ENCODE measurements around the gene TP53I3. TPM values are rescaled to one million over a fixed set of nuclear protein-coding genes. Genes with fewer than 3 reads are reported as not detected.

The TP53I3 gene
- total and polyA plus RNA-seq, 2 donors from 2014 or later: 45.1 to 85.0 TPM

- DNase-seq: no peak
- no peaks in the 10 kb centered on the region for H3K9me3 ChIP-seq (ENCODE audit: control insufficient read depth in 2 of 3, insufficient read depth in 1 of 3, low read length in 3 of 3)
- H3K4me3 ChIP-seq (ENCODE audit: low read length in 3 of 3): peak overlapping the region; percentile 67 to 99 (median 94)
- FAIRE-seq: no peak
- no peaks in the 10 kb centered on the region for H3K27me3 ChIP-seq (ENCODE audit: control insufficient read depth, insufficient read depth, low read length)
- H3K36me3 ChIP-seq (ENCODE audit: control insufficient read depth in 2 of 3, insufficient read depth in 3 of 3, low read length in 3 of 3): peaks cover 9 to 12% (median 10%) of the 10 kb centered on the region in 3 donors
- TF ChIP-seq CTCF (IDR thresholded peaks at IDR 0.05; ENCODE audit: borderline replicate concordance, extremely low read depth, insufficient read depth): no peak
- intact Hi-C loops (cut with DNase I): no loop called here
- peaks cover 0 to 5% (median 0%) of the 10 kb centered on the region in 3 donors for H3K4me1 ChIP-seq (ENCODE audit: control insufficient read depth in 2 of 3, insufficient read depth in 2 of 3, low read depth in 1 of 3, low read length in 3 of 3)
- H3K27ac ChIP-seq (ENCODE audit: low read depth in 2 of 2, low read length in 2 of 2): peak overlapping the region; percentile 87 to 97
- H3K9ac ChIP-seq (ENCODE audit: low read length in 3 of 3): peak overlapping the region in 2 of 3 donors; percentile 77 to 87
Observed at GRCh38 chr2:24077879-24078278, 6.8 kb downstream of the TP53I3 start.

- Histone ChIP-seq H3K36me3 (ENCODE audit: control insufficient read depth in 2 of 3, insufficient read depth in 3 of 3, low read length in 3 of 3) (peaks cover 9 to 14% (median 12%) of the 10 kb centered on the region in 3 donors), H3K27me3 (ENCODE audit: control insufficient read depth, insufficient read depth, low read length) (no peaks in the 10 kb centered on the region), H3K4me3 (ENCODE audit: low read length in 3 of 3) (peak overlapping the region; percentile 67 to 99 (median 94)), H3K9me3 (ENCODE audit: control insufficient read depth in 2 of 3, insufficient read depth in 1 of 3, low read length in 3 of 3) (no peaks in the 10 kb centered on the region), H3K27ac (ENCODE audit: low read depth in 2 of 2, low read length in 2 of 2) (peak overlapping the region; percentile 87 to 97), H3K9ac (ENCODE audit: low read length in 3 of 3) (peak overlapping the region in 2 of 3 donors; percentile 77 to 87), H3K4me1 (ENCODE audit: control insufficient read depth in 2 of 3, insufficient read depth in 2 of 3, low read depth in 1 of 3, low read length in 3 of 3) (peaks cover 0 to 5% (median 0%) of the 10 kb centered on the region in 3 donors)
- FAIRE-seq: no peak
- TF ChIP-seq CTCF (IDR thresholded peaks at IDR 0.05; ENCODE audit: borderline replicate concordance, extremely low read depth, insufficient read depth): no peak
- intact Hi-C loops (cut with DNase I): no loop called here
- peak in 1 of 5 donors; percentile 1 for DNase-seq
Observed at GRCh38 chr2:24077535-24077877, 7.1 kb downstream of the TP53I3 start.

- no peak for FAIRE-seq
- peak overlapping the region; percentile 67 to 99 (median 94) for H3K4me3 ChIP-seq (ENCODE audit: low read length in 3 of 3)
- H3K4me1 ChIP-seq (ENCODE audit: control insufficient read depth in 2 of 3, insufficient read depth in 2 of 3, low read depth in 1 of 3, low read length in 3 of 3): peaks cover 0 to 5% (median 0%) of the 10 kb centered on the region in 3 donors
- DNase-seq: peak in 1 of 5 donors; percentile 53
- no peak for TF ChIP-seq CTCF (IDR thresholded peaks at IDR 0.05; ENCODE audit: borderline replicate concordance, extremely low read depth, insufficient read depth)
- H3K27me3 ChIP-seq (ENCODE audit: control insufficient read depth, insufficient read depth, low read length): no peaks in the 10 kb centered on the region
- intact Hi-C loops (cut with DNase I): no loop called here
- no peaks in the 10 kb centered on the region for H3K9me3 ChIP-seq (ENCODE audit: control insufficient read depth in 2 of 3, insufficient read depth in 1 of 3, low read length in 3 of 3)
- H3K27ac ChIP-seq (ENCODE audit: low read depth in 2 of 2, low read length in 2 of 2): peak overlapping the region; percentile 87 to 97
- peaks cover 8 to 18% (median 9%) of the 10 kb centered on the region in 3 donors for H3K36me3 ChIP-seq (ENCODE audit: control insufficient read depth in 2 of 3, insufficient read depth in 3 of 3, low read length in 3 of 3)
- H3K9ac ChIP-seq (ENCODE audit: low read length in 3 of 3): peak overlapping the region; percentile 11 to 87 (median 77)
Observed at GRCh38 chr2:24076849-24077534, 7.6 kb downstream of the TP53I3 start.

Measured in kidney (tissue), 14 donors.